NCI-H2171 (cell line): Measurements from ENCODE around the gene IFNAR2.
A peak's percentile ranks its signal among the peaks of the same experiment; 100 is the strongest.

ENCODE experiments used
- DNase-seq: peaks from one replicate; lab custom pipeline; 2025; lab: John Stamatoyannopoulos, UW

The IFNAR2 gene

DNA sequence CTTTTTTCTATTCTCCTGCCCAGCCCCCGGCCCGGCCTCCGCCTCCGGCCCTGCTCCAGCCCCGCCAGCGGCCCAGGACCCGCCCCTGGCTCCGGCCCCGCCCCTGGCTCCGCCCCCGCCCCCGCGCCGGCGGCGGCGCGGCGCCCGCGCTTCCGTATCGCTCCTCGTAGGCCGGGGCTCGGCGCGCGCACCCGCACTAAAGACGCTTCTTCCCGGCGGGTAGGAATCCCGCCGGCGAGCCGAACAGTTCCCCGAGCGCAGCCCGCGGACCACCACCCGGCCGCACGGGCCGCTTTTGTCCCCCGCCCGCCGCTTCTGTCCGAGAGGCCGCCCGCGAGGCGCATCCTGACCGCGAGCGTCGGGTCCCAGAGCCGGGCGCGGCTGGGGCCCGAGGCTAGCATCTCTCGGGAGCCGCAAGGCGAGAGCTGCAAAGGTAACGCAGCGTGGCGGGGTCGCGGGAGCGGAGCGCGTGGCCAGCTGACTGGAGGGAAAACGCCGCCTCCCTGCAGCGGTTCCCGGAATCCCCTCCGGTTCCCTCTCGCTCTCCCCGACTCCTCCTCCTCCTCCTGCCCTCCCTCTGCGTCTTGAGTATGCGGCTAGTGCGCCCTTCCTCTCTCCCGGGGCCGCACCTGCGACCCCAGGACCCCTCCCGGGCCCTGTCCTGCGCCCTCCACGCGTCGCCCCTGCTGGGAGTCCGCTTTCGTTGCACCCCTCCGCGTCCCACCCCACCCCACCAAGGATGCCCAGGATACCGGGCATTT lies at the start of gene IFNAR2:
Gene IFNAR2, plus strand, starts transcription at position 155 of the 761 bp plus-strand sequence. CDS start 11,985 bp downstream, outside the sequence.
- peak; percentile 58 for DNase-seq

DNA sequence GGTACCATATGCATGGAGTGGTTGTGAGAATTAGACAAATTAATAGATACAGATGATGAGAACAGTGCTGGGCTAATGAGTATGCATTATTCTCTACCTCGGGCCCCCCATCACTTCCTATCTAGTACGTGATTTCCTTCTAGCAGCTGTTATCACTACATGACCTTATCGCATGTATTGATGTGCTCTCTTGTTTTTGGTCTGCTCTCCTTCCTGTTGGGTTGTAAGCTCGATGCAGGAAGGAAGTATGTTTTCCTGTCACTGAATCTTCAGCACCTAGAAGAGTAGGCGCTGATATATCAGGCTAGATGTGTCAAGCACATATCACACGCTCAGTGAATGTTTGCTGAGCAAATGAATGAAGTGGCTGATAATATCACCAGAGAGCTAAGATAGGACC lies 43.9 kb upstream of the IFNAR2 start:
- no peak for DNase-seq

DNA sequence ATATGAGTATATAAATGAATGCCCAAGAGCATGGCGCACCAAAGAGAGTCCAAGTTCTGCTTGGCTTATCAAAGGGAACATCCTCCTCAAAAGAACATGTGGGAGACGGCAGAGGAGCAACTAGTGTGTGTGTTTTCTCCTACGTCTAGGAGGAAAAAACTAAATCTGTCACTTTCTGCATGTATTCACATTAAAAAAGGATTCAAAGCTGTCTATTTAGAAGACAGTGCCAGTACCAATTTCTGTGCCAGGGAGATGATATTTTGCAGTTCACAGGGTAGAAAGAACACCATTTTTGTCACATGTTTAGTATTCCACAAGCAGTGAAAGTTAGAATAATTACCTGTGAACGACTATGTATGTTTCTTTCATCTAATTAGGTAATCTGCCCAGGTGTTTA lies 42.5 kb upstream of the IFNAR2 start:
- DNase-seq = no peak

DNA sequence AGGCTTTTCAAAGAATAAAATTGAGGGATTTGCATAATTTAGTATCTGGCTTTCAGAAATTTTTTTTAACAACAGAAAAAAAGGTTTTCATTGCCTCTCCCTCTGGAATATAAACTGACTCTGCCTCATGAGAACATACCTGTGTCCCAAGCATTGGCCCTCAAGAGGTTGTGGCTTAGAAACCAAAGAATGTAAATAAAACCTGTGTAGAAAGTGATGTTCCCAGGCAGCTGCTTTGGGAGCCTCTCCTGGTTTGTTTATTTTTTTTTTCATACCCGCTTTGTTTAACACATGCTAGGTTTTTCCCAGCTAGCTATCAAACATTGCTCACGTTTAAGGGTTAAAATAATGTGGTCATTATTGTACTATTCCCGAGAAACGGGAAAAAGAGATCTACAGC lies 40.5 kb upstream of the IFNAR2 start:
- peak; percentile 52 for DNase-seq

DNA sequence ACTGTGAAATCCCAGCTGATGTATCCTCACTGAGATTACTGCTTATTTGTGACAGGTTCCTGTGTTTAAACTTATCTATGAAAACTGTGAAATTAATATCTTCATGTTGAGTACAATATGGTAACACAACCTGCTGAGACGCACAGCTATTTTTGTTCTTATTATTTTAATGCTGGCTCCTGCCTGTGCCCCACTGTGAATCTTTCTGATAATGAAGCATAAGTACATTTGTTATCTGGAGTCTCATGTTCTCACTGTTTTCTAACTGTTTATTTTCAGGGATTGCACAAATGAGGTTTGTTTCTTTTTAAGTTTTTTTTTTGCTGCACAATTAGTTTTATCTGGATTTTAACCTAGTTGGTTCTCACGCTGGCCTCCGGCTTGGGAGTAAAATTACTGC lies 39.9 kb upstream of the IFNAR2 start:
- no peak for DNase-seq

DNA sequence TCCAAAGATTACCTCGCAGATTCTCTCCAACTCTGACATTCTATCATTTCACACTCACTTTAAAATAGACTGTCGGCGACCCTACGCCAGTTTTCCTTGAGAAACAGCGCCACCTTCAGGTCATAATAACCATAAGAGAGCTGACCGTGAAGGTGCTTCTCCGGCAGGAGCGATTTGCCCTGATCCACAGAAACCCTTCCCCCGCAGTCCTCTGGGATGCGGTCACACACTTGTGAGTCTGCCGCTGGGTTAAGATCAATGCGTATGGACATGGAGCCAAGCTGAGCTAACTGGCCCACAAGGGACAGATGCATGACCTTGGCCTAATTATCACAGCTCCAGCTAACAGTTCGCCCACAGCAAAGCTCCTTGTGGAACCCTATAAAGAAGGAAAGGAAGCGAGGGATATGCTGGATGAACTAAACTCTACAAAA lies 32.8 kb upstream of the IFNAR2 start:
- DNase-seq = peak; percentile 83

DNA sequence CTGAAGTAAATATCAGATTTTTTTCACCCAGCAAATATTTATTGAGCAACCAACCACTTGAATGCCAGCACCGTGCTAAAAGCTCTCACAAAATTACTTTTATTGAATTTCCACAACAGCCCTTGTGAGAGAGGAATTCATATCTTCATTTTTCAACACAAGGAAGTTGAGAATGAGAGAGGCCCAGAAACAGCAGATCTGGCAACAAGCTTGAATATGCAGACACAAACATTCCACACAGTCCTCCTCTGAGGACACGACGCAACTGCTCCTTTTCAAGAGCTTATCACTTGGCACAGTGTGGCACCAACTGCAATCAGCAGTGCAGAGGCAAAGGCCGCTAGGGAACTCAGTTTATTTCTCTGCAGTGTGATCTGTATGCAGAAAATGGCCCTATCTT lies 32.2 kb upstream of the IFNAR2 start:
- DNase-seq = no peak

DNA sequence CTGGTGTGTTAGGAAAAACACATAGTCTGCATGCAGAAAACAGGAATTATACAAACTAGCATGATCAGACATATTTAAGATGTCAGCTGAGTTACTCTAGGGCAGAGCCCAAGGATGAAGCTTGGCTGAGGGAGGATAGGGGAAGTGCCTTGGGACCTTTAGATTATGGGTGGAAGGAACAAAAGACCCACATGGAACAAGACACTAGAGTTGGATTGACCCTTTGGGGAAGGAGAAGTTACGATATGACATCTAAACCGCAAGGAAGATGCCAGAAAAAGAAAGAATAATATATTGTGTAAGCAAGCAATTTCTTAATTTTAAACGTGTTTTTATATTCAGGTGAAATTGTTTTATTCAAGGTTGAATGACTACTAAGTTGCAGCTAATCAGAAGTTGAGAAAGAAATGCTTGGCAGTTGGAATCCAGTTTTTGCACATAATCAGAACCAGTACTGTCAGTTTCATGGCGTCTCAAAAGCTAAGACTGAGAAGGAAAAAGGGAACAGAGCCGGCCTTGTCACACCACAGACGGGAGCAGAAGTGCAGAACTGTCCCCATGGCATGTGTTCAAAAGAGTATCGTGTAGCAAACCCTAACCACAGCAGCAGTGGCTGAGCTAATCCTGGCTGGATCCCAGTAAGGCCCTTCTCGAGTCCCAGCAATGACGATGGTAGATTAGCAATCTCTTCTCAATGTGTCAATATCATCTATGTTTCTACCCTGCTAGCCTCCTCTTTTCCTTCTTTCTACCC lies 31.2 kb upstream of the IFNAR2 start:
- DNase-seq = no peak

DNA sequence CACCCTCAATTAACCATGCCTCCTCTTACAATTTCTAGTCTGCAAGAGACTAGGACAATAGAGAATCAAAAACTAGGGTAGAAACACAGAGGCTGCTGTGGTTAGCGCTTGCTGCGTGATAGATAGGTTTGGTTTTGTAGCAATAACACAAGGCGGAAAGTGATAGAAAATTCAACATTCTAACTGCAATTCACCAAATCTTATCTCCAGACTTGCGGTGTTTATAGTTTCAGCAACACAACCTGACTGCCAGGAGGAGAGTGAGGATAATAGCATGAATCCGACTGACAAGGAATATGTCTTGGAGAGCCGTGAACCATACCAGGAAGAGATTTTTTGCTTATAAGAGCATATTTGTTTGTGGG lies 30.7 kb upstream of the IFNAR2 start:
- no peak for DNase-seq

DNA sequence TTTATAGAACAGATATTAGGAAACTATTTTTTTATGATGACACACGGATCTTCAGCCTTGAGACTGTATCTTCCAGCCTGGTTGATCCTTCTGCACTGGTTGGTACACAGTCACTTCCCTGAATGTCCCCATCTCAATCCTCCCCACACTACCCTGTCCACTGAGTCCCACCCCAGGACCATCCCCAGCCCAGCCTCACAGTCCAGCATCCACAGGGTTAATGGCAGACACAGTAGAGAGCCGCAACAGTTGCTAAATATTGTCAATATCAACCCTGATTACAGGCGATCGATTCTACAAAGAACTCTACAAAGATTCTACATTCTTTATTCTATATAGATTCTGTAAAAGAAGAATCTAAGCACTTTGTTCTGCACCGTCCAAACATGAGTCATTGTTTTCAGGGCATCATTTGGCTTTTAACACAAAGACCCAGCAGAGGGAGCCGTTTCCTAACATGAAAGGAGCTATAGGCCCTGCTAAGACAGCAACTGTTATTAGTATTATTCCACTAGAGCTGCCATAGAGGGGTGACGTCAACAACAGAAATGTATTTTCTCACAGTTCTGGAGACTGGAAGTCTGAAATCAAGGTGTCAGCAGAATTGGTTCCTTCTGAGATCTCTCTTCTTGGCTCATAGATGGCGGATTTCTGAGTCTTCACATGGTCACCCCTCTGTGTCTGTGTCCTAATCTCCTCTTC lies 30.1 kb upstream of the IFNAR2 start:
- peak; percentile 83 for DNase-seq

DNA sequence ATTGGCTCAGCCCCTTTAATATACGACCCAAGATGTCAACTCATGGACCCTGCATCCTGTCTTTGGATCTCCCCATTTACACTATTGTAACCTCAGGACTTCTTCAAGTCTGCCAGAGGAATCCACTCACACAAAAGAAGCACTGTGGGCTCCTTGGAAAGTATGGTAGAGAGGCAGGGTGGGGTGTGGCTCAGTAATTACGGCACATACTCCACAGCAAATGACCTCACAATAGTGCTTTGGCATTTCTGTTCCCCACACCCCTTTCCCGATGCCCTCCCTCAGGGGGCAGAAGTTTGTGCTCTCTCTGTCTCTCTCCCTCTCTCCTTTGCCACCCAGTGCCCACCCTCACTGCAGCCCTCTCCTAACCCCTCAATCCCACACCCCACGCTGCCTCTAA lies 27.8 kb upstream of the IFNAR2 start:
- no peak for DNase-seq

DNA sequence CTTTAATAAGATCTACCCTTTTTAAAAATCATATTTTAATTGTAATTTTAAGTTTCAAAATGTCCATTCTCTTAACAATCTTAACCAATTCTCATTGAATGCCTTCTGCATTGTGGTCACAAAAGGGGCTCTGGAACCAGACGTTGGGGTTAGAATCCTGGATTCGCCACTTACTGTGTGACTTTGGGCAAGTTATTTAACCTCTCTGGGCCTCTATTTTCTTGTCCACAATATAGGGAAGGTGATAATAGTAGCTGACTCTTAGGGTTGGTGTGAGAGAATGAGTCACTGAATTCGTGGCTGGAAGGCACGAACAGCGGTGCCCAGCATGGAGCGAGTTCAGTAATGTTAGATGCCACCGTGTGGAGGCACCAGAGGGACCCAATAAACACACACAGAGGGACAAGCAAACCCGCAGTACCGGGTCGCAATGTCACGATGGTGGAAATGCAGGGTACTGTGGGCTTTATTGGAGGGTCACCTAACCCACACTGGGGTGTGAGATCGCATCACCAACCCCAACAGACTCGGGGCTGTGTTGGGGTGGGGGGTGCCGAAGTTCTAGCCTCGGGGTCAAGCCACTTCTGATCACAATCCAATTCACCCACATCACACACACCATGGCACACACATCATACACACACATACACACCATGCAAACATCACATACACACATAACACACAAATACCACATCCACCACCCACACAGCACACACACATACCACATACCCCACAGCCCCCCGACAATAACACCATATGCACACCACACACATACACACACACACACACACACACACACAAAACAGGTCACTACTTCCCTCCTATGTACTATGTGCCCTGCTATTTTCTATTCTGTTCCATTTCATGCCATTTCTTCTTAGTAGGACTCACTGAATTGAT lies 27.0 kb upstream of the IFNAR2 start:
- DNase-seq = no peak

DNA sequence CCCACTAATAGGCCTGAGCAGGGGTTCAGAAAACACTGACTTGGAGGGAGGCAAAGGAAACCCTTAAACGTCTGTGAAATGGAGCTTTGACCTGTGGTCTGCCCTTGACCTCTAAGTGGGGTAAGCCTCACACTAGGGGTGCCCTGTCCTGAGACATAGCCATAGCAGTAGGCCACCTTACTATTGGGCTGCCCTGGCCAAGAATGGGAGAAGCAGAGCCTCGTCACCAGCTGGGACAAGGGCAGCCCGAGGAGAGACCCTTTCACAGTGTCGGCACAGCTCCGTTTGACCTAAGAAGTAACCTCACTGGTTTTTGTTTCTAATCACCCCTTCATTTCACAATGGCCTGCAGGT lies 26.4 kb upstream of the IFNAR2 start:
- DNase-seq = no peak

DNA sequence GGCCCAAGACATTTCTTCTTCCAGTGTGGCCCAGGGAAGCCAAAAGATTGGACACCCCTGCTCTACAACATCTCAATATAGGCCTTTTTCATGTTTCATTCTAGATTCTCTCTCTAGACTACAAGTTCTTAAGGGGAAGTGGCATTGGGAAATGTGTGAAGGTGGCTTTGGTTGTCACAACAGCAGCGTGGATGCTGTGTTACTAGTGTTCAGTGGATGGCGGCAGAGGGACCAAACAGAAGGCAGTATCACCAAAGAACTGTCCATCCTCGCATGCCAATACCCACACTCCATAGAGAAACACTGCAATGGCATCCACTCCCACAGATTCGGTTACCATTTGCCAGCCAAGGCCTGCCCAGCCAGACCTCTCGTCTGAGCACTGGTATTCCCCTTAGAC lies 24.3 kb upstream of the IFNAR2 start:
- DNase-seq = no peak

DNA sequence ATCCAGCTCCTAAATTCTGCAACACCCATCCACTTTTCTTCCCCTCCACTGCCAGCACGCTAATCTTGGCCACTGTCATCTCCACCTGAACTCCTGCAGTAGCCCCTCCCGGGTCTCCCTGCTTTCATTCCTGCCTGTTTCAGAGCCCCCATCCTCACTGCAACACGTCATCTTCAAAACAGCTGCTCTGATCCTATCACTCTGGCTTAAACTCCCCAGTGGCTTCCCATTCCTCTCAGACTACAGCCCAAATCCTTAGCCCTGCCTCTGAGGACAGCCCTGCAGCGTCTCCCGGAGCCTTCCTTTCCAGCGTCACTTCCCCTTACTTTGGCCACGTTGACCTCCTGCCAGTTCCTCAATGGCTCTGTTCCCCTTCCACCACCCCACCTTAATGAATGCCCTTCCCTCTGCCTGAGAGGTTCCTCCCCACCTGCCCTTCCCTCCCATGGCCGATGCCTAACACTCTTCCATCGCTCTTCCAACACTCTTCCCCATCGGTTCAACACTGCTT lies 22.9 kb upstream of the IFNAR2 start:
- no peak for DNase-seq

DNA sequence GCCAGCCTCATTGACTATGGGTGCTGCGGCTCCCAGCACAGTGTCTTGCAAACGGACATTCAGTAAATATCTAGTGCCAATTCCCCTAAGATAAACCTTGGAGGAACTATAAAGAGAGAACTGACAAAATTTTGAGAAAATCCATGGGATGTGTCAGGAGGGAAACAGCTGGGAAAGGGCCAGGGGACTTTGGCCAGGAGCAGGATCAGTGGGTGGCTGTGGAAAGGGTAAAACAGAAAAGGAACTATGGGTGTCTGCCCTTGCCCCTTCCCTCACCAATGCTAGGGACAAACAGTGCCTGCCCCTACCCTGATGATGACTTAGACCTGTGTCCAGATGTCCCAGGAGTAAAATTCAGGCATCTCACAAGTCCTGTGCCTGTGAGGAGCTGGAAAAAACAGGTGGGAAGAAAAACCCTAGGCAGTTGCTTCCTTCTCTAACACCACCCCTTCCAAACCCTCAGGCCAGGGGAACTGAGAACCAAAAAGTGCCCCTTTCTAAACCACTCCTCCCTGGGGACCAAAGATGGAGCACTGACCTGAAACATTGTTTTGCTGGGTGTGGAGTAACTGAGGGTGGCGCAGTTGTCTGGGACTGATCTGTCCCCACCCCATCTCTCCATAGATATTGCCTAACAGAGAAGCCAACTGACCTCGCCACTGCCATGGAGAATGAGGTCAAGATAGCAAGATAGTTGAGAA lies 22.1 kb upstream of the IFNAR2 start:
- no peak for DNase-seq

DNA sequence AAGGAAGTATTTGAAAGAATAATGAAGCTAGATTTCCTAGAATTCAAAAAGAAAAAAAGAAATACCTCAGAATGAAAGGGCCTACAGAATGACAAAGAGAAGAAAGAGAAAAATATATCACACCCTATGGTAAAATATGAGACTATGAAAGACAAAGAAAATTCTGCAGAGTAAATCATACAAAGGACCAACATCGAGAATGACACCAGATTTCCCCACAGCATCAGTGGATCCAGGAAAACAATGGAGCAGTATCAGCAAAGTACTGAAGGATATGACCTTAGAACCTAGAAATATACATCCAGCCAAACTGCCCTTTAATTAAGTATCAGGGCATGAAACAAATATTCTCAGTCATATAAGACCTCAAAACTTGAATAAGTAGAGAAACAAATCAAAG lies 21.2 kb upstream of the IFNAR2 start:
- DNase-seq = no peak

DNA sequence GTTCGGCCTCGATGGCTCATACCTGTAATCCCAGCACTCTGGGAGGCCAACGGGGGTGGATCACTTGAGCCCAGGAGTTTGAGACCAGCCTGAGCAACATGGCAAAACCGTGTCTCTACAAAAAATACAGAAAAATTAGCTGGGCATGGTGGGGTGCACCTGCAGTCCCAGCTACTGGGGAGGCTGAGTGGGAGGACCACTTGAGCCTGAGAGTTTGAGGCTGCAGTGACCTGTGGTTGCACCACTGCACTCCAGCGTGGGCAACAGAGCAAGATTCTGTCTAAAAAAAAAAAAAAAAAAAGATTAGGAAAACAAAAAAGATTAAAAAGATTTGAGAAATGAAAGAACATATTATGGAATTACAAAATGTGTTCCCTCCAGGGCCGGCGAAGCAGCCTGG lies 18.4 kb upstream of the IFNAR2 start:
- no peak for DNase-seq

DNA sequence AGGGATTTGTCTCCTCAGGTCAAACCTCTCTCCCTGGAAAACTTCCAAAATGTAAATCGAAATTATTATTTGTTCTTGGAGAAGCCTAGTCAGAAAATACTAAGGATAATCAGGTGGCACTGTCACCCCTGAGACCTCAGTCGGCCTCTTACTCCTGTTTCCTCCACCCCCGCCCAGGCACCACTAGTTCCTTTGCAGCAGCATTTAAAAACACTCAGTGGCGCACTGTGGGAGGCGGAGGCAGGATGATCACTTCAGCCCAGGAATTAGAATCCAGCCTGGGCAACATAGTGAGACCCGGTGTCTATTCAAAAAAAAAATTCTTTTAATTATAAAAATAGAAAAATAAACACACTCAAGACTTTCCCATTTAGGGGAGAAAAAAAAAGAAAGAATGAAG lies 18.0 kb upstream of the IFNAR2 start:
- no peak for DNase-seq

DNA sequence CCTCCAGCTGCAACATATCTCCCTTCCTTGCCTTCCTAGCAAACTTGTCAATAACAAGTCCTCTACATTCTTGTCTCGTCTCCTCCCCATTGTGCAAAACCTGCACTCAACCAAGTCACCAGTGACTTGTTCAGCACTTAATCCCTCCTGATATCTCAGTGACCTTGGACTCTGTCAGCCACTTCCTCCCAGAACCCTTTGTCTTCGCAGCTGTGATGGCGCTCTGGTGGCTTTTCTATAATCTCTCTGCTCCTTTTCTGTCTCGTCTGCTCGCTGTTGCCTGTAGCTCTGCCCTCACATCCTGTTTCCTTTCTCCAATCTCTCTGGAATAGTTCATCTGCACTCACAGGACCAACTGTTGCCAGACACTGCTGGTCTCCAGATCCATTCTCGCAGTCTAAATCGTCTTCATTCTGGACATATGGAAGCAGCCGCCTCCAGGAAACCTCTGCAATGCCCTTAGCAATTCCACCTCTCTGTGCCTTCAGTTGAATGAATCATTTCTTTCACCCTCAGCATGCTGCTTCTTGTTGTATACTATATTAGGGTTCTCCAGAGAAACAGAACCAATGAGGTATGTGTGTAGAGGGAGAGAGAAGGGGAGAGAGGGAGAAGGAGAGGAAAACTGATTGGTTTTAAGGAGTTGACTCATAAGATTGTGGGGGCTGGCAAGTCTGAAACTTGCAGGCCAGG lies 17.4 kb upstream of the IFNAR2 start:
- no peak for DNase-seq

DNA sequence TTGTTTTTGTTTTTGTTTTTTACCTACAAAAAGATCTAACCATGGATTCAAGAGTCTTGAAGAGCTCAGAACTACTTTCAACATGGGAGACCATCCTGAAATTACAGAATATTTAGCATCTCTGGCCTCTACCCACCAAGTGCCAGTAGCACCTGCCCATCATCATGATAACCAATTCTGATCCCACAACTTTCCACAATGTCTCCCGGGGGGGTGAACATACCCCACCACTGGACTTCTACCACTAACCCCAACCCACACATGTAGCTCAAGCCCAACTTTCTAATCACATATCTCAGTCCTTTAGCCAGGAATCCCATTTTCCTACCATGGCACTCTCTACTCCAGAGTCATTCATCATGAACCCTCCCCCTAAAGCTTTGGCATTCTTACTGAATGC lies 15.7 kb upstream of the IFNAR2 start:
- no peak for DNase-seq
